Activated naive CD8-positive, alpha-beta T cell (primary cell): ENCODE results near the gene FANCC.
"Not testable (repeated sequence)": the region's sequence is repeated elsewhere in the genome, so short reads cannot be mapped to it uniquely, and the experiment has no call there.

Source experiments
- H3K27ac Mint-ChIP-seq: one replicate; pipeline ENCODE4 v1.8.0; 2021; ENCODE audit warnings: mixed read lengths
- H3K27me3 Mint-ChIP-seq: one replicate; pipeline ENCODE4 v1.8.0; 2021; ENCODE audit warnings: mixed read lengths
- H3K36me3 Mint-ChIP-seq: one replicate; pipeline ENCODE4 v1.8.0; 2021; ENCODE audit warnings: mixed read lengths
- H3K4me1 Mint-ChIP-seq: one replicate; pipeline ENCODE4 v1.8.0; 2021; ENCODE audit warnings: low read depth, mixed read lengths
- H3K4me3 Mint-ChIP-seq: one replicate; pipeline ENCODE4 v1.8.0; 2021; ENCODE audit warnings: mild to moderate bottlenecking, mixed read lengths
- H3K9me3 Mint-ChIP-seq: one replicate; pipeline ENCODE4 v1.8.0; 2021; ENCODE audit warnings: low read depth, mixed read lengths

The FANCC gene

DNA sequence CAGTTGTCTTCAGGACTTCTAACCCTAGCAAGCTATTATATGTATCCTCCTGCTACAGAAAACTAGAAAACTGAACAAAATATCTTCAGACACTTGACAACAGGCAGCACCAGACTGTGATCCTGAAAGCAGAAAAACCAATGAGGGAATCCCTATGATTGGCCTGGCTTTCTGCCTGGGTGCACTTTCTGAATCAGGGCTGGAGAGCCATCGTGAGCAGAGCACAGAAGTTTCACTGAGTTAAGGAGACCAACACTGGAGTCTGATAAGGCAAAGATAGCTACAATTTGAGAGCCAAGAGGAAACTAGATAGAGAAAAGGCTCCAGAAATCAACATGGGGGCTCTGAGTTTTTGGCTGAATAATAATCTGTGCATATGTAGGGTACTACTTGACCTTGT is 106.5 kb downstream of the FANCC start:
- H3K4me1 Mint-ChIP-seq, result peaks cover 16% of the 10 kb centered on the region
- no peak overlapping the region for H3K27ac Mint-ChIP-seq
- no peak overlapping the region for H3K4me3 Mint-ChIP-seq
- no peaks in the 10 kb centered on the region for H3K9me3 Mint-ChIP-seq
- H3K36me3 Mint-ChIP-seq, result peaks cover 8% of the 10 kb centered on the region
- no peaks in the 10 kb centered on the region for H3K27me3 Mint-ChIP-seq

GRCh38 chr9:95207403-95207802 is 110.1 kb downstream of the FANCC start:
- no peak overlapping the region for H3K4me3 Mint-ChIP-seq
- H3K4me1 Mint-ChIP-seq, result peaks cover 2% of the 10 kb centered on the region
- H3K9me3 Mint-ChIP-seq, result no peaks in the 10 kb centered on the region
- no peak overlapping the region for H3K27ac Mint-ChIP-seq
- H3K27me3 Mint-ChIP-seq, result no peaks in the 10 kb centered on the region
- H3K36me3 Mint-ChIP-seq, result peaks cover 8% of the 10 kb centered on the region

- Mint-ChIP-seq H3K27ac (no peak overlapping the region), H3K27me3 (no peaks in the 10 kb centered on the region), H3K36me3 (peaks cover 8% of the 10 kb centered on the region), H3K4me3 (no peak overlapping the region), H3K4me1 (no peaks in the 10 kb centered on the region), H3K9me3 (no peaks in the 10 kb centered on the region)
Measured at GRCh38 chr9:95206143-95206542, 111.4 kb downstream of the FANCC start.

GRCh38 chr9:95204710-95205109 is 112.8 kb downstream of the FANCC start:
- Mint-ChIP-seq H3K36me3 (peaks cover 8% of the 10 kb centered on the region), H3K4me1 (no peaks in the 10 kb centered on the region), H3K9me3 (no peaks in the 10 kb centered on the region)

GRCh38 chr9:95204310-95204709 is 113.2 kb downstream of the FANCC start:
- no peaks in the 10 kb centered on the region for H3K4me1 Mint-ChIP-seq
- H3K9me3 Mint-ChIP-seq, result no peaks in the 10 kb centered on the region
- no peak overlapping the region for H3K27ac Mint-ChIP-seq
- no peaks in the 10 kb centered on the region for H3K27me3 Mint-ChIP-seq
- H3K4me3 Mint-ChIP-seq, result no peak overlapping the region
- peaks cover 8% of the 10 kb centered on the region for H3K36me3 Mint-ChIP-seq

More at GRCh38 chr9:95204710-95205109, 112.8 kb downstream of the FANCC start:
- Mint-ChIP-seq H3K4me3 (no peak overlapping the region), H3K27me3 (no peaks in the 10 kb centered on the region), H3K27ac (no peak overlapping the region)

- H3K27ac Mint-ChIP-seq, H3K4me3 Mint-ChIP-seq, H3K36me3 Mint-ChIP-seq, H3K4me1 Mint-ChIP-seq, H3K27me3 Mint-ChIP-seq, H3K9me3 Mint-ChIP-seq: not testable (repeated sequence)
Measured at GRCh38 chr9:95203019-95203418, 114.5 kb downstream of the FANCC start.

- H3K4me3 Mint-ChIP-seq, result no peak overlapping the region
- no peaks in the 10 kb centered on the region for H3K27me3 Mint-ChIP-seq
Measured at GRCh38 chr9:95202076-95202681, 115.3 kb downstream of the FANCC start.

GRCh38 chr9:95201206-95201605 is 116.3 kb downstream of the FANCC start:
- Mint-ChIP-seq H3K36me3 (no peaks in the 10 kb centered on the region), H3K9me3 (no peaks in the 10 kb centered on the region), H3K4me3 (no peak overlapping the region), H3K27me3 (no peaks in the 10 kb centered on the region), H3K27ac (no peak overlapping the region), H3K4me1 (no peaks in the 10 kb centered on the region)

More at GRCh38 chr9:95202076-95202681, 115.3 kb downstream of the FANCC start:
- H3K4me1 Mint-ChIP-seq, result no peaks in the 10 kb centered on the region
- H3K27ac Mint-ChIP-seq, result no peak overlapping the region
- H3K9me3 Mint-ChIP-seq, result no peaks in the 10 kb centered on the region
- H3K36me3 Mint-ChIP-seq, result peaks cover under 1% of the 10 kb centered on the region

DNA sequence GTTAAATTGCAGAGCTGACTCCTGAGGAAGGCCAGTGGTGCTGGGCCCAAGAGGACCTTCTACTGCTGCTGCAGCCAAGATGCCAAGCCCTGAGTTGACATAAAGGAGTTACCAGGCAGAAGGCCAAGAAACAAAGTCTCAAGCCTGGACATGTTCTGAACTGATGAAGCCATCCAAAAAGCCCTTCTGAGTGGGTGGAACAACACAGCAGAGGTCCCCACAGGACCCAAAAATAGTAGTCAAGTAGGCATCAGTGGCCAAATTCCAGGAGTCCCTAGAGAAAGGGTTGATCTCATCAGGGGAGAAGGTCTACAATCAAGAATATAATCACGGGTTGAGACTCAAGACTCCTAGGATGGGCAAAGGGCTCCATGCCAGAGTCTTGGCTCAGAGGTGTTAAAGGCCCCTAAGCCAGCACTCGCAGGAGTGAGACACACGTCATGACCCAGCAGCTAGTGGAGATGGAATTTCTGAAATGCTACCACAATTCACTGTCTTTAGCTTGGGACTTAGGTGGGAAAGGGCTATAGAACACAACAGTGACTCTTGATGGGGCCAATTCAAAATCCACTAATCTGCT is 119.7 kb downstream of the FANCC start:
- Mint-ChIP-seq H3K9me3 (no peaks in the 10 kb centered on the region), H3K27ac (no peak overlapping the region), H3K36me3 (no peaks in the 10 kb centered on the region), H3K4me3 (no peak overlapping the region), H3K4me1 (no peaks in the 10 kb centered on the region), H3K27me3 (no peaks in the 10 kb centered on the region)

DNA sequence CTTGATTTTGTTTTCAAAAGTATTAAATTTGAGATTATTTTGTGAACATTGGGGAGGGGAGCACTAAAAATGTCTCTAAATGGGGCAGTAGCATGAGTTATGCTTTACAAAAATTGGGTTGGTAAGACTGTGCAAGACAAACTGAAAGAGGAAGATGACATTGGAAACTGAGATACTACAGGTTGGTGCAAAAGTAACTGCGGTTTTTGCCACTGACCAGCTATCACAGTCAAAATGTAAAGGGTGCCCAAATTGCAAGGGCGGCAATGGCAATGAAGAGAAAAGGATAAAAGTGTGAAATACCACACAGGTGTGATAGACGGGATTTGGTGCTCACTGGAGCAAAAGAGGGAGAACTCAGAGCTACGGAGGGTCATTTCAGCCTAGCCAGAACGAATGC is 124.0 kb downstream of the FANCC start:
- H3K4me3 Mint-ChIP-seq, result no peak overlapping the region
- H3K27me3 Mint-ChIP-seq, result no peaks in the 10 kb centered on the region

GRCh38 chr9:95193067-95193466 is 124.4 kb downstream of the FANCC start:
- Mint-ChIP-seq H3K27ac (no peak overlapping the region), H3K9me3 (no peaks in the 10 kb centered on the region), H3K4me3 (no peak overlapping the region), H3K27me3 (no peaks in the 10 kb centered on the region), H3K4me1 (peaks cover 28% of the 10 kb centered on the region), H3K36me3 (no peaks in the 10 kb centered on the region)

More for the DNA sequence above, 124.0 kb downstream of the FANCC start:
- H3K36me3 Mint-ChIP-seq, result no peaks in the 10 kb centered on the region
- no peak overlapping the region for H3K27ac Mint-ChIP-seq
- no peaks in the 10 kb centered on the region for H3K9me3 Mint-ChIP-seq
- H3K4me1 Mint-ChIP-seq, result peaks cover 24% of the 10 kb centered on the region

GRCh38 chr9:95192631-95193030 is 124.9 kb downstream of the FANCC start:
- Mint-ChIP-seq H3K27ac (no peak overlapping the region), H3K4me1 (peaks cover 29% of the 10 kb centered on the region), H3K36me3 (no peaks in the 10 kb centered on the region), H3K4me3 (no peak overlapping the region), H3K9me3 (no peaks in the 10 kb centered on the region), H3K27me3 (no peaks in the 10 kb centered on the region)

- H3K27ac Mint-ChIP-seq, result no peak overlapping the region
- no peaks in the 10 kb centered on the region for H3K9me3 Mint-ChIP-seq
- H3K4me1 Mint-ChIP-seq, result peaks cover 29% of the 10 kb centered on the region
- H3K4me3 Mint-ChIP-seq, result no peak overlapping the region
- H3K27me3 Mint-ChIP-seq, result no peaks in the 10 kb centered on the region
- H3K36me3 Mint-ChIP-seq, result peaks cover 6% of the 10 kb centered on the region
Measured at GRCh38 chr9:95190413-95190812, 127.1 kb downstream of the FANCC start.

DNA sequence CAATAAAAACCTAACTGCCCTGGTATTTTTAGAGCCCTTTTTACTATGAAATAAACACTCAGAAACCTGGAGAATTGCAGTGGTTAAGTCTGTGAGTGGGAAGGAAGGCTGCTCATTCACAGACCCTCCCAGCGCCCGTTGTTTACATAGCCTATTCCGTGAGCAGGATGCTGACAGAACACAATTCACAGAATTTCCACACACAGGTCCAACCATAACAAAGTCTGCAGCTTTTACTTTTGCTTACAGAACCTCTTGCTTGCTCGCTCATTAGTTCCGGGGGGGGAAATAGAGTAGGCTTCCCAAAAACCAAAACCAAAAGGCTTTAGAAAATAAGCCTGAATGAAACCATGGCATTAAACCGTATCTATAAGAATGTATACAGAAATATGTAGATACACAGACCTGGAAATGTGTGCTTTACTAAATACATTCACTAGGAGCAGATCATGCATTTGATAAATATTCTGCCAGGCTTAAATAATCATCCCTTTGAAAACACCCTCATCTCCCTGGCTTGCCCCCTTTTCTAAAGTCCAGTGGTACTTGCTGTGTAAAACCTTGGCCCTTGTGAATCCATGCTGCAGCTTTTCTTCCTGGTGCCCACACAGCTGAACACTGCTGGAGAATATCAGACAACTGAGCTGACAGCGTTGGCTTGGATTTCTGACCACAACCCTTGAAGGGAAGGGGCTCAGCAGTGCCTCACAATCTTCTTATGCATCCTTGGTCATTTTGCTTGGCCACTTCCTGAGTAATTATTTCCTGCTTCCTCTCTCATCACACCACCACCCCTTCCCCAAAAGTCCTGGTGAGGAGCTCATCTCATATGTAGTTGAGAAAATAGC is 128.0 kb downstream of the FANCC start:
- H3K27ac Mint-ChIP-seq, result peak overlapping the region; percentile 29
- peaks cover 29% of the 10 kb centered on the region for H3K4me1 Mint-ChIP-seq
- H3K36me3 Mint-ChIP-seq, result peaks cover 6% of the 10 kb centered on the region
- no peaks in the 10 kb centered on the region for H3K9me3 Mint-ChIP-seq
- H3K27me3 Mint-ChIP-seq, result no peaks in the 10 kb centered on the region
- H3K4me3 Mint-ChIP-seq, result peak overlapping the region; percentile 57

- Mint-ChIP-seq H3K4me1 (peaks cover 29% of the 10 kb centered on the region), H3K27me3 (no peaks in the 10 kb centered on the region), H3K9me3 (no peaks in the 10 kb centered on the region), H3K27ac (no peak overlapping the region), H3K4me3 (no peak overlapping the region), H3K36me3 (peaks cover 6% of the 10 kb centered on the region)
Measured at GRCh38 chr9:95188459-95188858, 129.1 kb downstream of the FANCC start.
